Measurements from ENCODE around the gene CASTOR1. TPM values are rescaled to one million over a fixed set of nuclear protein-coding genes. Genes with fewer than 3 reads are reported as not detected.

CASTOR1 gene
- polyA plus RNA-seq, 1 experiment = 12.0 TPM

DNA sequence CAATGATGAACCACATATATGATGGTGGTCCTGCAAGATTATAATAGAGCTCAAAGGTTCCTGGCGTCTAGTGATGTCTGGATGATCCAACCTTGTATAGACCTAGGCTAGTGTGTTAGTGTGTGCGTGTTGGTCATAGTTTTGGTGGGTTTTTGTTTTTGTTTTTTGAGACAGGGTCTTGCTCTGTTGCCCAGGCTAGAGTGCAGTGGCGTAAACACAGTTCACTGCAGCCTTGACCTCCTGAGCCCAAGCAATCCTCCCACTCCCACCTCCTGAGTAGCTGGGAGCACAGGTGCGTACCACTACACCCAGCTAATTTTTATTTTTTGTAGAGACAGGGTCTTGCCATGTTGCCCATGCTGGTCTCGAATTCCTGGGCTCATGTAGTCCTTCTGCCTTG lies 9.4 kb downstream of the CASTOR1 start:
- Histone ChIP-seq H3K4me3 (ENCODE audit: low read depth, low read length) (no peak overlapping the region), H3K27me3 (ENCODE audit: control insufficient read depth, insufficient read depth, low read length) (no peaks in the 10 kb centered on the region), H3K27ac (ENCODE audit: low read depth, low read length) (no peak overlapping the region), H3K9me3 (ENCODE audit: control insufficient read depth, insufficient read depth, low read length) (no peaks in the 10 kb centered on the region)
- POLR2A ChIA-PET = no interaction called here
- CTCF ChIA-PET = interaction anchor here (0.6 to 2.0 kb wide), 7 partner anchors 9 to 1013 kb away, joined by 3 to 12 read pairs (median 4); partner anchors contain the start of gene CASTOR1
- no peak for DNase-seq (ENCODE audit: low read depth, low spot score)
- TF ChIP-seq, protein P1, sequence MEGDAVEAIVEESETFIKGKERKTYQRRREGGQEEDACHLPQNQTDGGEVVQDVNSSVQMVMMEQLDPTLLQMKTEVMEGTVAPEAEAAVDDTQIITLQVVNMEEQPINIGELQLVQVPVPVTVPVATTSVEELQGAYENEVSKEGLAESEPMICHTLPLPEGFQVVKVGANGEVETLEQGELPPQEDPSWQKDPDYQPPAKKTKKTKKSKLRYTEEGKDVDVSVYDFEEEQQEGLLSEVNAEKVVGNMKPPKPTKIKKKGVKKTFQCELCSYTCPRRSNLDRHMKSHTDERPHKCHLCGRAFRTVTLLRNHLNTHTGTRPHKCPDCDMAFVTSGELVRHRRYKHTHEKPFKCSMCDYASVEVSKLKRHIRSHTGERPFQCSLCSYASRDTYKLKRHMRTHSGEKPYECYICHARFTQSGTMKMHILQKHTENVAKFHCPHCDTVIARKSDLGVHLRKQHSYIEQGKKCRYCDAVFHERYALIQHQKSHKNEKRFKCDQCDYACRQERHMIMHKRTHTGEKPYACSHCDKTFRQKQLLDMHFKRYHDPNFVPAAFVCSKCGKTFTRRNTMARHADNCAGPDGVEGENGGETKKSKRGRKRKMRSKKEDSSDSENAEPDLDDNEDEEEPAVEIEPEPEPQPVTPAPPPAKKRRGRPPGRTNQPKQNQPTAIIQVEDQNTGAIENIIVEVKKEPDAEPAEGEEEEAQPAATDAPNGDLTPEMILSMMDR (IDR thresholded peaks at IDR 0.05; ENCODE audit: low read depth, low read length) = no peak

DNA sequence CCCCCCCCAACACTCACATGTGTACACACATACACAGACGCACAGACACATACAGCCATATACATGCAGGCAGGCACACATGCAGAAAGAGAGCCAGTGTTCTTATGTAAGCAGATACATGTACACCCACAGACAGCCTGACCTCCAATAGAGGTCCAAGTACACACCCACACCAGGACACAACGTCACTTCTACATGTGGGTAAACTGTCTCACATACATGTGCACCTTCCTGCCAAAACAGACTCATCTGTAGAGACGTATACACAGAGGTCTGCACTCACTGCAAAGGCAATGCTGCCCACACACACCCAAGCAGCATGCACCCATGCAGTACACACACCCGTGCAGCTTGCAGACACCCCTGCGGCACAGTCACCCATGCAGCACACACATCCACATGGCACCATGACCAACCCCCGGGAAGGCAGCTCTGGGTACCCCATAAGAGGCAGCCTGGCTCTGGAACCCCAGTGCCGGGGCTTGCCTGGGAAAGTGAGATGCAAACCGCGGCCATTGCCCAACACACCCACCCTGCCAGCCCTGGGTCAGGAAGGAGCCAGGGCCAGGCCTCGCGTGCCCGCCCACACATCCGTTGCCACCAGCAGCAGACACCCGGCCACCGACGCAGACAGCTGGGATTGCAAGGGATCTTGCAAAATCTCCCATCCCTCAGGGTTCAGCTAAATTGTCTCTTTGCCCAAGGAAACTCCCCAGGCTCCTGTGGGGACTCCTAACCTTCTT lies 10.1 kb downstream of the CASTOR1 start:
- CTCF ChIA-PET = interaction anchor here (0.6 to 2.0 kb wide), 5 partner anchors 9 to 1014 kb away, joined by 3 to 12 read pairs (median 5); partner anchors contain the start of gene CASTOR1
- TF ChIP-seq, protein P1 (IDR thresholded peaks at IDR 0.05; ENCODE audit: low read depth, low read length) = no peak
- no peak for DNase-seq (ENCODE audit: low read depth, low spot score)
- Histone ChIP-seq H3K9me3 (ENCODE audit: control insufficient read depth, insufficient read depth, low read length) (no peaks in the 10 kb centered on the region), H3K27ac (ENCODE audit: low read depth, low read length) (no peak overlapping the region), H3K4me3 (ENCODE audit: low read depth, low read length) (no peak overlapping the region), H3K27me3 (ENCODE audit: control insufficient read depth, insufficient read depth, low read length) (no peaks in the 10 kb centered on the region)
- POLR2A ChIA-PET = no interaction called here

DNA sequence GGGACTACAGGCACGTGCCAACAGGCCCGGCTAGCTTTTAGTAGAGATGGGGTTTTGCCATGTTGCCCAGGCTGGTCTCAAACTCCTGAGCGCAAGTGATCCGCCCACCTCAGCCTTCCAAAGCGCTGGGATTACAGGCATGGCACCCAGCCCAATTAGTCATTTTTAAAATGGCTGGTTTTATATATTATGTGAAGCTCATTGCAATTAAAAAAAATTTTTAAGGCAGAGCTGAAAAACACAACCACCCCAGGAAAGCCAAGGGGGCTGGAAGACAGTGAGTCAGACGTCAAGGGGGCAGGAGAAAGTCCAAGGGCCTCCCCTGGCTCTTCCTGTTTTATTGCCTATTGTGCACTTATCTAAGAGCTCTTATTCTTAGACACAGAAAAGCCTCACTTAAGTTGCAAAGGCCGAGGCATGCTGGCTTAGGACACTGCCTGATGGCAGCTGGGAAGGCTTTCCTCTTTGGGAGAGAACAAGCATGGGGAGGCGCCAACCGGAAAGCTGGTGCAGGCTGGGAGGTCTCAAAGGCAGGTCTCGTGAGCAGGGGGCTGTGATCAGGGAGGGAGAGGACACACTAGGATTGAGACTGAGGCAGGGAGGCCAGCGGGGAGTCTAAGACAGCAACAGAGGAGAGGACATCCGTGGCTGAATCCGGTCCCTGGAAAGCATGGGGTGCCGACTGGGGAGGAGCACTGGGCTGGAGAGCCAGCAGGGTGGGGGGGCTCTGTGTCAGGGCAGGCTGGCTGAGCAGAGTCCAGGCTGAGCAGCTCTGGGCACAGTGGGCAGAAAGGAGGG lies 11.6 kb downstream of the CASTOR1 start:
- POLR2A ChIA-PET = interaction anchor here (1.2 to 2.0 kb wide), 2 partner anchors 10 to 49 kb away, joined by 3 to 5 read pairs; partner anchors contain the start of gene TBC1D10A
- TF ChIP-seq, protein P1 (IDR thresholded peaks at IDR 0.05; ENCODE audit: low read depth, low read length) = no peak
- H3K9me3 ChIP-seq (ENCODE audit: control insufficient read depth, insufficient read depth, low read length) = no peaks in the 10 kb centered on the region
- DNase-seq (ENCODE audit: low read depth, low spot score) = no peak
- CTCF ChIA-PET = interaction anchor here (0.6 to 1.6 kb wide), 8 partner anchors 8 to 642 kb away, joined by 3 to 13 read pairs (median 4); partner anchors contain the start of genes CASTOR1 and RNF215
- peak overlapping the region; percentile 65 for H3K27ac ChIP-seq (ENCODE audit: low read depth, low read length)
- H3K4me3 ChIP-seq (ENCODE audit: low read depth, low read length) = no peak overlapping the region
- no peaks in the 10 kb centered on the region for H3K27me3 ChIP-seq (ENCODE audit: control insufficient read depth, insufficient read depth, low read length)

DNA sequence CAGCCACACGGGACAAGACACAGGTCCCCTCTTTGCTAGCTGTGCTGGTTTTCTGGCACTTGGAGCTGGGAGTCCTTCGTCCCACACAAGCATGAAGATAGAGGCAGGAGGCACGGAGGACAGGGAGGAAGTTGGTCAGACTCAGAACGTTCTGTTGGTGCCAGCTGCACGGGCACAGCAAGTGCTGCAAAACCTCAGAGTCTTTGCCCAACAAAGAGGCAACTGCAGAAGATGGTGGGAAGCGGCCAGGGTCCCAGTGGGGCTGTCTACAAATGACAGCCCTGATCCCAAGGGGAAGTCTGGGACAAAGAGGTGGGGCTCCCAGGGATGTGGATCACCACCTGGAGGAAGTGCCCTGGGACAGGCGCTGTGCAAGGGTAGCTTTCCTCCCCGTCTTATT lies 13.3 kb downstream of the CASTOR1 start:
- DNase-seq (ENCODE audit: low read depth, low spot score) = no peak
- ChIA-PET CTCF (interaction anchor here (1.1 kb wide), 1 partner anchor 12 kb away, joined by 4 read pairs; no protein-coding TSS in a partner anchor), POLR2A (no interaction called here)
- Histone ChIP-seq H3K27me3 (ENCODE audit: control insufficient read depth, insufficient read depth, low read length) (no peaks in the 10 kb centered on the region), H3K4me3 (ENCODE audit: low read depth, low read length) (no peak overlapping the region), H3K9me3 (ENCODE audit: control insufficient read depth, insufficient read depth, low read length) (no peaks in the 10 kb centered on the region), H3K27ac (ENCODE audit: low read depth, low read length) (no peak overlapping the region)
- TF ChIP-seq, protein P1 (IDR thresholded peaks at IDR 0.05; ENCODE audit: low read depth, low read length) = no peak
